C4-2B (cell line): ENCODE results near the gene ANKRD40CL.
"Not testable (repeated sequence)": the region's sequence is repeated elsewhere in the genome, so short reads cannot be mapped to it uniquely, and the experiment has no call there.

Source experiments
- ZFX ChIP-seq: fragments of 450-650 bp; IDR thresholded peaks from 2 replicates; pipeline ENCODE4 v1.6.1; 2017
- TF ChIP-seq, protein P1 (sequence below): fragments of 450-650 bp; conservative IDR thresholded peaks from 2 replicates; pipeline ENCODE4 v1.5.1; 2017; ENCODE audit warnings: mild to moderate bottlenecking

DNA sequence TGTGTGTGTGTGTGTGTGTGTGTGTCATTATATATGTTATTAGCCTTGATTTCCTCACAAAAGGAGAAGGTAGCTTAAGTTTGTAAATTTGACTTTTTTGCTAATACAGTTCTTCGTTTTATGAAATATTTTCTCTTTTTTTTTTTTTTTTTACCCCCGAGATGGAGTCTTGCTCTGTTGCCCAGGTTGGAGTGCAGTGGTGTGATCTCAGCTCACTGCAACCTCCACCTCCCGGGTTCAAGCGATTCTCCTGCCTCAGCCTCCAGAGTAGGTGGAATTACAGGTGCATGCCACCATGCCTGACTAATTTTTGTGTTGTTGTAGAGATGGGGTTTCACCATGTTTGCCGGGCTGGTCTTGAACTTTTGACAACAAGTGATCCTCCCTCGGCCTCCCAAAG, 42.7 kb downstream of the ANKRD40CL start:
- TF ChIP-seq, protein P1, sequence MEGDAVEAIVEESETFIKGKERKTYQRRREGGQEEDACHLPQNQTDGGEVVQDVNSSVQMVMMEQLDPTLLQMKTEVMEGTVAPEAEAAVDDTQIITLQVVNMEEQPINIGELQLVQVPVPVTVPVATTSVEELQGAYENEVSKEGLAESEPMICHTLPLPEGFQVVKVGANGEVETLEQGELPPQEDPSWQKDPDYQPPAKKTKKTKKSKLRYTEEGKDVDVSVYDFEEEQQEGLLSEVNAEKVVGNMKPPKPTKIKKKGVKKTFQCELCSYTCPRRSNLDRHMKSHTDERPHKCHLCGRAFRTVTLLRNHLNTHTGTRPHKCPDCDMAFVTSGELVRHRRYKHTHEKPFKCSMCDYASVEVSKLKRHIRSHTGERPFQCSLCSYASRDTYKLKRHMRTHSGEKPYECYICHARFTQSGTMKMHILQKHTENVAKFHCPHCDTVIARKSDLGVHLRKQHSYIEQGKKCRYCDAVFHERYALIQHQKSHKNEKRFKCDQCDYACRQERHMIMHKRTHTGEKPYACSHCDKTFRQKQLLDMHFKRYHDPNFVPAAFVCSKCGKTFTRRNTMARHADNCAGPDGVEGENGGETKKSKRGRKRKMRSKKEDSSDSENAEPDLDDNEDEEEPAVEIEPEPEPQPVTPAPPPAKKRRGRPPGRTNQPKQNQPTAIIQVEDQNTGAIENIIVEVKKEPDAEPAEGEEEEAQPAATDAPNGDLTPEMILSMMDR: not testable (repeated sequence)
- not testable (repeated sequence) for TF ChIP-seq ZFX
